ENCODE measurements around the gene NEU2.

Gene NEU2

DNA sequence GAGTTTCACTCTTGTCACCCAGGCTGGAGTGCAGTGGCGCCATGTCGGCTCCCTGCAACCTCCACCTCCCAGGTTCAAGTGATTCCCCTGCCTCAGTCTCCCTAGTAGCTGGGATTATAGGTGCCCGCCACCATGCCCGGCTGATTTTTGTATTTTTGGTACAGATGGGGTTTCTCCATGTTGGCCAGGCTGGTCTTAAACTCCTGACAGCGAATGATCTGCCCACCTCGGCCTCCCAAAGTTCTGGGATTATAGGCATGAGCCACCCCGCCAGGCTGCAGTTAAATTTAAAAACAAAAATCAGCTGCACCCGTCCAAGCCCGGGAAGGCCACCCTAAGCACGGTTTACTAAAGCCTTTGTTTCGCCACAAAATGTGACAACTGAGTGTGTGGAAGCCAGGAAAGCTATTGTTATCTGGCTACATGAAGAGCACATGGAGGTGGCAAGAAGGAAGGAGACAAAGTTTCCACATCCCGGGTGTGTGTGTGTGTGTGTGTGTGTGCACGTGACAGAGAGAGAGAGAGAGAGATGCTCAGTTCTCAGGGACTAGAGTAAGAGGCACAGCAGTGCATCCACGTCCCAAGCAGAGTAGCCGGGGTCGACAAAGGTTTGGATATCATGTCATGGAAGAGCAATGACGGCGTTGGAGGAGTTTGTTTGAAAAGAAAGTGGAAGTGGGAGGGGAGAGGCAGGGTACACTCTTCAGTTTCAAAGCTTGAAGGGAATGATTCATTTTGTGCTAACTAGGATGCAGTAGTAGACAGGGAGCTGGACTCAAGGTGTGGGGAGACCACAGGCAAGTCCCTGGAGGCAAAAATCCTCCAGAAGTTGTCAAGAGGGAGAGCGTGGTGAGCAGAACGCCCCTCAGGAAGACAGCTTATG lies 47.7 kb downstream of the NEU2 start:
- DNase-seq, result no peak

DNA sequence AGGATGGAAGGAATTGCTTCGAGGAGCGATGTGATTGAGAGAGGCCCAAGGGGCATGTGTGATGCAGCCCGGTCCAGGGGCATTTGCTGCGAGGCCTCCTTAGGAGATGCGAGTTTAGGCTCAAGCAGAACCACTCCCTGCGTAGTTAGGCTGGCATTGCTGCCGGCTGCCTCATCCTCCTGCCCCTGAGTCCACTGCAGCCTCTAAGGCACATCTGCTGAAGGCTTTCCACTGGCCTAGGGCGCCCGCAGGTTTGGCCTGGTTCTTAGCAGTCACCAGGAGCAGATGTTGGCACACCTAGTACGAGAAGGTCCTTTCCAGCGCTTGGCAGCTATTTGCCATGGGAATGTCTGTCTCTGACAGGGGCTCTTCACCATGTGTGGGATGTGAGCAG lies 48.4 kb downstream of the NEU2 start:
- DNase-seq, result no peak

DNA sequence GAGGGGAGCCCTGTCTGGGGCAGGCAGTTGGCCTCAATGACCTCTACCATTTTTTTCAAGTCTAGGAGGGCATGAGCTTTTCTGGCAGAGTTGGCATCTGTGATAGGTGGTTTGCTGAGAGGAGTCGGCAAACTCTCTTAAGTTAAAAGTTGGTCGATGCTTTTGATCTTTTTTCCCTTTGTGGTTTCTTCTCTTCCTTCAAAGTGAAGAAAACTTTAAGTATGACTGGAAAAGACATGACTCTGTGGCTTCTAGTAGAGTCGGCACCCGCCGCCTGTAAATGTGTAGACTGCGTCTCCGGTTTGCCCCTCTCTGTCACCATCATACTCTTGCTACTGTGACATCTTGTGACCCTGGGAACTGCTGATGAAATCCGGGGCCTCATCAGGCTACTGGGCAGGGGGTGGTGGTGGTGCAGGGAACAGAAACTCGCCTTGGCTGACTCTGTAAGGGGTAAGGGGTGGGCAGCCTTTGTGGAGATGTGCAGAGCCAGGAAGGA lies 48.8 kb downstream of the NEU2 start:
- no peak for DNase-seq

DNA sequence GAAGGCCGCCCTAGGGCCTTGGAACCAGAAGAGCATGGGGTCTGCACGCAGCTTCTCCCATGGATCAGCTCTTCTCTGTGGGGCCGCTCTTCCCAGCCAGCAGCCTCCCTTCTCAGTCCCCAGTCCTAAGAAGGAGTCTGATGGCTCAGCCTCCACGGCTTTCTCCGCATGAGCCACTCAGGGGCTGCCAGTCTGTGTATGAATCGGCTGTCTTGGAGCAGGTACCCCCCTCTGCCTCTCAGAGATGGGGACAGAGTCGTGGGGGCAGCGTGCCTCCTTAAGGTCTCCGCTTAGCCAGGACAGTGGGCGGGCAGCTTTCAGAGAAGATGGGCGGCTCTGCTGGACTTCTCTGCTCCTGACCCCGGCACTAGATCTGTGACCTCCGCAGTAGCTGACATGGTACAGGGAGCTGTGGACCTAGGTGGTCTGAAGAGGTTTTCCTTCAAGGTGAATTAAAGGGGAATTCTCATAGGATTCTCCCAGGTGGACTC lies 49.3 kb downstream of the NEU2 start:
- no peak for DNase-seq

DNA sequence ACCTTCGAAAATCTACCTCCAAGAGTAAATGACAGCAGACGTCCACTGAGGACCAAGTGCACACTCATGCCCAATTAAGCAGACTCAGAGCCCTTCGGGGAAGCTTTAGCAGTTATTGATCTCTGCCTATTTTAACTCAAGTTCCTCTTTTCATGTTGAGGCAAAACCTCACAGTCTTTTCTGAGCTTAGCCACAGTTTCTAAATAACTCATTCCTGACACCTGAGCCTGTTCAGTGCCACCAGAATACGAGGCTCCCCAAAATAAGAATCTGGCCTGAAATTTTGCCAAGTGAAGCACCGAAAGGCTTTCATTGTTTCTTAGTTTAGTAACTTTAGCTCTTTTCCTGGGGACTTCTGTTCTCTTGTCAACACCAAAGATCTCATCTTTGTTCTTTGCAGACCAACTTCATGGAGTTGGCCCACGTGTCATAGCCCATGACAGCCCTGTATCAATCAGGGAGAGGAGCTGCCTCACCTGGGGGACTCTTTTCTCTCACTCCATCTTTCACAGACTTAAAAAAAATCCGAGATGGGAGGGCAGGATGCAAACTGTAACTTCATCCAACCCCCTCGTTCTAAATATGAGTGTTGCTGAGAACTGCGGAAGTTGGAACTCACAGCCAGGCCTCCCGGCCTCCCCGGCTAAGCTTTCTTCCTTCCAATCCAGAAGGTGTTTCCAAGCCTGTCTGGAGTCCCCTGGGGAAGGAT lies 49.9 kb downstream of the NEU2 start:
- no peak for DNase-seq

DNA sequence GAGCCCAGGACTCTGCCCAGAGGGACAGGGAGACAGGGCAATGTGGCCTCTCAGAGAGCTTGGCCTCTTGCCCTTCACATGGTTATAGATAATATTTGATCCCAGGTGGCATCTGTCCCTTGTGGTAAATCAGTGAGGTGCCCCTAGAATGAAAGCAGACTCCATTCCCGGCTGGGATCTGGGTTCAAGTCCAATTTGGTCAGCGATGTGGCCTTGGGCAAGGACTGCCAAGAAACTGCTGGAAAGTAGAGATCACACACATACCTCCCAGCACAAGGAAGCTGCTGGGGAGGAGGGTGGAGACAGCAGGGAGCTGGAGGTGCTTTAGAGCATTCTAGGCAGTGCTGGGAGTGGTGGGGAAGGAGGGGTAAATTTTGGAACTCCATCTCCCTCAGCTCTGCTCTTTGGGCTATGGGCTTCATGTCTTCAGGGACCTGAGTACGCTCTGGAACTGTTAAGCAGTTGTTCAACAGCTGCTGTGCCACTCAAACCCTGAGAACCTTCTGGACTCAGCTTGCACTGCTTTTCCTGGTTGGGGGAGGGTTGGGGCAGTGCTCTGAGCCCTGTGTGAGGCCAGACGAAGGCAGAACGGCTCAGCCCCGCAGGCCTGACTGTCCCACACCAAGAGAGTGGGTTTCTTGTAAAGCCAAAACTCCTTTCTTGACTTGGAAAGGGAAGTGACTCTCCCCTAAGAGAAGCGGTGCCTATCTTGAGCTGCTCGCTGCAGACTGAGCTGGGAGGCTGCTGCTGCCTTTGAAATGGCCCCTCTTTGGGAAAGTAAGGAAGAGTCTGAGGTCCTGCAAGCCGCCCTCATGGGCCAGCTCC lies 50.7 kb downstream of the NEU2 start:
- no peak for DNase-seq

DNA sequence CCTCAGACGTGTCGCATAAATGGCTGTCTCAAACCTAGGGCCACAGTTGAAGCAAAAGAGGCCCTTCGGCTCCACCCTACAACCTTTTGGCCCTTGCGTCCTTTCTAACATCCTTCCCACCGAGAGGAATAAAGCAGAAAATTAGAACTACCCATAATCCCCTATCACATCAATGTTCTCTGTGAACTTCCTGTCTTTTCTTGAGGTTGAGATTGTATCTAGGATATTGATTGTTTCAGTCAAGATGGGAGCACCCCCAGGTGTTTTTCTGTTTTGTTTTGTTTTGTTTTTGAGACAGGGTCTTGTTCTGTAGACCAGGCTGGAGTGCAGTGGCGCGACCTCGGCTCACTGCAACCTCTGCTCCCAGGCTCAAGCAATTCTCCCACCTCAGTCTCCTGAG lies 51.3 kb downstream of the NEU2 start:
- DNase-seq, result no peak

DNA sequence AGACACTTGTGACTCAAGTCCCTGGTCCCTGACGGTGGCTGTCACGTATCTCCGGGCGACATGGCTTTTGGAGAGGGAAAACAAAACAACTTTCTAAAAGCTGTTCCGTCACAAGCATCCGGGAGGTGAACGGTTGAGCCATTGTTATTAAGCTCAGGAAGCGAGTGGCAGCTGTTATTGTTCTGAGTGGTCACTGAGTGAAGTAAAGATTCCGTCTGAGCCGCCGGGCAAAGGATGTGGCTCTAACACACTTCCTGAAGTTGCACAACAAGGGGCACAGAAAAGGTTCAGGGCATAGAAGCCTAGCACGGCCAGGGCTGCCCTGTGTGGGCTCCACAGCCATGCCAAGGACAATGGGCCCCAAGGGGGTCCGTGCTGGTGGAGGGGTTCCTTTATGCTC lies 52.0 kb downstream of the NEU2 start:
- DNase-seq, result no peak
